ENCODE results near the gene DIPK1A.

Gene DIPK1A

GRCh38 chr1:92953491-92953890, 7.8 kb downstream of the DIPK1A start:
- DNase-seq (ENCODE audit: low read depth) = no peak

- DNase-seq (ENCODE audit: low read depth) = no peak
Measured at GRCh38 chr1:92952714-92953113, 8.5 kb downstream of the DIPK1A start.

GRCh38 chr1:92951141-92951582, 10.1 kb downstream of the DIPK1A start:
- DNase-seq (ENCODE audit: low read depth) = peak; percentile 66

GRCh38 chr1:92949937-92950817, 11.1 kb downstream of the DIPK1A start:
- peak; percentile 64 for DNase-seq (ENCODE audit: low read depth)

- DNase-seq (ENCODE audit: low read depth) = no peak
Measured at GRCh38 chr1:92948071-92948470, 13.2 kb downstream of the DIPK1A start.

GRCh38 chr1:92945748-92946270, 15.5 kb downstream of the DIPK1A start:
- DNase-seq (ENCODE audit: low read depth) = no peak

- no peak for DNase-seq (ENCODE audit: low read depth)
Measured at GRCh38 chr1:92944901-92945747, 16.1 kb downstream of the DIPK1A start.

GRCh38 chr1:92943502-92943847, 17.8 kb downstream of the DIPK1A start:
- DNase-seq (ENCODE audit: low read depth) = no peak

GRCh38 chr1:92940541-92940940, 20.7 kb downstream of the DIPK1A start:
- peak; percentile 41 for DNase-seq (ENCODE audit: low read depth)

GRCh38 chr1:92937731-92938130, 23.5 kb downstream of the DIPK1A start:
- DNase-seq (ENCODE audit: low read depth) = no peak

- DNase-seq (ENCODE audit: low read depth) = no peak
Measured at GRCh38 chr1:92936865-92937264, 24.4 kb downstream of the DIPK1A start.

- no peak for DNase-seq (ENCODE audit: low read depth)
Measured at GRCh38 chr1:92934395-92935378, 26.6 kb downstream of the DIPK1A start.

- peak; percentile 16 for DNase-seq (ENCODE audit: low read depth)
Measured at GRCh38 chr1:92933459-92933858, 27.8 kb downstream of the DIPK1A start.

- no peak for DNase-seq (ENCODE audit: low read depth)
Measured at GRCh38 chr1:92931691-92932090, 29.6 kb downstream of the DIPK1A start.

GRCh38 chr1:92929461-92929860, 31.8 kb downstream of the DIPK1A start:
- no peak for DNase-seq (ENCODE audit: low read depth)

GRCh38 chr1:92927870-92928269, 33.4 kb downstream of the DIPK1A start:
- DNase-seq (ENCODE audit: low read depth) = no peak

GRCh38 chr1:92926873-92927272, 34.4 kb downstream of the DIPK1A start:
- no peak for DNase-seq (ENCODE audit: low read depth)

- DNase-seq (ENCODE audit: low read depth) = no peak
Measured at GRCh38 chr1:92924501-92924900, 36.8 kb downstream of the DIPK1A start.

- no peak for DNase-seq (ENCODE audit: low read depth)
Measured at GRCh38 chr1:92923664-92924063, 37.6 kb downstream of the DIPK1A start.

GRCh38 chr1:92922356-92923035, 38.8 kb downstream of the DIPK1A start:
- DNase-seq (ENCODE audit: low read depth) = no peak
